Dermis blood vessel endothelial cell (primary cell): ENCODE measurements around the gene PNPLA1. TPM values are rescaled to one million over a fixed set of nuclear protein-coding genes. Genes with fewer than 3 reads are reported as not detected.

ENCODE experiments used
- DNase-seq: peaks from one replicate; pipeline ENCODE4 v3.0.0; 2010
- total RNA-seq: library from RNA; depleted of rRNA; stranded (reverse); fragments of >200 nt; gene quantifications from 2 replicates; pipeline ENCODE4 v1.2.3, GENCODE V29; 2014

PNPLA1 gene
- total RNA-seq = not detected in 2 replicates

- DNase-seq = no peak
These were observed at the start of gene PNPLA1 for GRCh38 chr6:36269834-36270705. Gene PNPLA1 (plus strand): TSS chr6:36270060. CDS start chr6:36270460, 400 bp downstream.

DNA sequence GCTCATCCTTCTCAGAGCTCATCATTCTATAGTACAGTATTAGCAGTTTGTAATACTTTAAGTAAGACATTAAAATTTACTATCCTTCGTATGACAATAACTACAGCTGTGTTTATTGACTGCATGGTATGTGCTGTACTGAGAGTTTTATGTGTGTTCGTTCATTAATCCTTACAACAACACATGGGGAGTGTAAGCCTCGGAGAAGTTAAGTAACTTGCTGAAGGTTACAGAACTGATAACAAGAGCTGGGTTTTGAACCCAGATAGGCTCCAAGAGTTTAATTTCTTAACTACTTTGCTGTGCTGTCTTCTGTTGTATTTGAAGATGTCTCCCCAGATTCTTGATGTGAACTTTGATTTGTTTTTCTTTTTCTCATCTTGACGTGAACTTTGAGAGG, 49.6 kb upstream of the PNPLA1 start:
- DNase-seq = no peak

- DNase-seq = no peak
These were observed 48.2 kb upstream of the PNPLA1 start for GRCh38 chr6:36221674-36222073.

GRCh38 chr6:36222924-36223323, 46.9 kb upstream of the PNPLA1 start:
- DNase-seq = no peak

DNA sequence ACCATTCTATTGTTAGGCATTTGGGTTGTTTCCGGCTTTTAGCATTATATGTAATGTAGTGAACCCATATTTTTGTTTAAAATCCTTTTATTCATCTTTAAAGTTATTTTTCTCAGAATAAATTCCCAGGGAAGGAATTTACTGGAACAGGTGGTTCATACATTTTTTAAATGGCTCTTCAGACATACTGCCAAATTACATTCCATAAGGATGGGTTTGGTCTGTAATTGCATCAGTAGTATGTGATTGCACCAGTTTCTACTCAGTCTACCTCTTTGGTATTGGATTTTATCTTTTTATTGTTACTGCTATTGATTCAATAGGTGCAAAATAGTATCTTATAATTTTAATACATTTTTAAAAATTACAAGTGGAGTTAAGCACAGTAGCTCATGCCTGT, 46.2 kb upstream of the PNPLA1 start:
- DNase-seq = no peak

- no peak for DNase-seq
These were observed 44.9 kb upstream of the PNPLA1 start for GRCh38 chr6:36224918-36225461.

GRCh38 chr6:36226438-36227047, 43.3 kb upstream of the PNPLA1 start:
- DNase-seq = no peak

DNA sequence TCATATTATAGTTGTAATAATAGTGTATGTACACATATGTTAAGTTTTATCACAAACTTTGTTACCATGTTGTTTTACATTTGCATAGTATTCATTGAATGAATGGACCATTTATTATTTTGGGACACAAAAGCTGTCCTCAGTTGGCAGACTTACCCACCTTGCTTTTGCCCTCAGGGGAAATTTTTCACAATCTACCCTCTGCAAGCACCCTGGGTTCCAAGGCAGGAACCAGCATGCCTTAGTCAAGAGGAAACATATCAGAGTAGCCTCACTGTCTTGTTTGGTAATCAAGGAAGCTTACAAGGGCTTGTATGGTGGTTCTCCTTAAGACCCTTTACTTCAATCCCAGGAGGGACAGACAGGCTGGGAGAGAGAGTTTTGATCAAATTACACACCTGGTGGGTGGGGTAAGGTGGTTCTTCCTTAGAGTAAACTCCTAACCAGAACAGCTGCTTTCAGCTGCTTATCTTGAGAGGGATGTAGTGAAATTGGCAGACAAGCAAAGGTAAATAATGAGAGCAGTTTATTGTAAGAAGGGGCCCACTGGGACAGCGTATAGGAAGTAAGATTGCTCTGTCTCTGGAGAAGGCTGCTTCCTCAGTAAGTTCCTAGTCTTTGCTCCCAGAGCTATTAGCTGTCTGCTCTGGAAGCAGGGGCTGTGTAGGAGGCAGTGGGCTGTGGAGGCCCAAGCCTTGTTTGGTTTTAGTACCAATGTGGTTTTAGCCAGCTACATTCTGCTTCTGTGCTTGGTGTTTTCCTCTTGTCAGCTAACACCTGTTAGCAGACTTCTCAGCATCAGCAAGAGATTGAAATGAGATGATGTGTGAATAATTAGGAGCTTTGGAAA, 42.3 kb upstream of the PNPLA1 start:
- no peak for DNase-seq

DNA sequence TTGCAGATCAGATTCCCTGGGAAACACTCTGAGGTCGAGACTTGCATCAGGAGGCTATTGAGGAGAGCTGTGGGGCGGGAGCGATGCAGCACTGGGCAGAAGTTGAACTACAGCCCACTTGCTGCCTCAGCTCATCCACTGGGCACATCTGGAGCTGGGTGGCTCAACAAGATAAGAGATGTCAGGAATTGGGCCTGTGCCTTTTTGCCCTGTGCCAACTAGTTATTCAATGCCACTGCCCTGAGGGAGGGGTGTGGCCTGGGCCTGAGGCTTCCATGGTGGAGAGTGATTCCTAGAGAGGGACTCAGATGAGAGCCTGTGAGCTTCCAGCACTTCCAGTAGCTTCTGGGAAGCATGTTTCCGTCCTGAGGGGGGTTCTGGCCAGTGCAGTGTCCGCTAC, 40.6 kb upstream of the PNPLA1 start:
- no peak for DNase-seq

DNA sequence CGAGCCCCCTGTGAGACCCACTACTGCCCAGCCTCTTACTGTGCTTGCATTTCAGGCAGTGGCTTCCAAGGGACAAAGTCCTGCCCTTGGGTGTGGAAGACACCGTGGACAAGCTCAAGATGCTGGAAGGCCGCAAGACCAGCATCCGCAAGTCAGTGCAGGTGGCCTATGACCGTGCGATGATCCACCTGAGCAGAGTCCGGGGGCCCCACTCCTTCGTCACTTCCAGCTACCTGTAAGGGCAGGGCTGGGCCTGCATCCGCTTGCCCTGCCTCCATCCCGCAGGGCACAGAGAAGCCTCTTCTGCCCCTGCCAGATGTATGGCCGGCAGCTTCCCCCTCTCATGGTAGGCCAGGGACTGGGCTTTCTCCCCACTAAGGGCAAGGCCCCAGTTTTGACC, 39.5 kb upstream of the PNPLA1 start:
- no peak for DNase-seq

- no peak for DNase-seq
These were observed 37.7 kb upstream of the PNPLA1 start for GRCh38 chr6:36232172-36232571.

DNA sequence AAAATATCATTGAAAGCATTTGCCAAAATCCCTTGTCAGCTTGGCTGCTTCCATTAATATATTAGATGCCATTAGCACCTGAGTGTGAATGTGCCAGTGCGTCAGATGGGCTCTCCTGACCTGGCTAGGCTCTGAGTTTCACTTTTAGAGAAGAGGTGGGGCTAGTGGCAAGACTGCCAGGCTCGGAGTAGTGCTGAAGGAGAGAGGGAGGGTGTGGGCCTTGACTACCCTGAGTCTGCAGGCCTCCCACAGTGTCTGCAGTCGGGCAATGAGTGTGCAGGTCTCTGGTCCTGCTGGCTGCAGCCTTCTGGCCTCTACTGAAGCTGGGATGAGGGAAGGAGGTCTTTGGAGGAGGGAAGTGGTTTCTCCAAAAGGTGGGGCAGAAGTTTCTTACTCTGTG, 34.6 kb upstream of the PNPLA1 start:
- no peak for DNase-seq

DNA sequence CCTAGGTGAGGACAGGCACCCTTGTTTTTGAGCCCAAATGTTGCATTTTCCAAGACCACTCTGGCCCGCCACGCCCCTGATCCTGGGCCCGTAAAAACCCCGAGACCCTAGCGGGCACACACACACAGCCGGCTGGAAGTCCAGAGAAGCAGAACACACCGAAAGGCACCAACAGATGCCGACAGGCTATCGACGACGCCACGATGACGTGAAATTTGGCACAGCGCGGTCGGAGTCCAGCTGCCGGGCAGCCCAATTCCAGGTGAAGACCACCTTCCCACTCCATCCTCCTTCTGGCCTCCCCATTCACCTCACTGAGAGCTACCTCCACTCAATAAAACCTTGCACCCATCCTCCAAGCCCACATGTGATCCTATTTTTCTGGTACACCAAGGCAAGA, 34.0 kb upstream of the PNPLA1 start:
- DNase-seq = no peak

DNA sequence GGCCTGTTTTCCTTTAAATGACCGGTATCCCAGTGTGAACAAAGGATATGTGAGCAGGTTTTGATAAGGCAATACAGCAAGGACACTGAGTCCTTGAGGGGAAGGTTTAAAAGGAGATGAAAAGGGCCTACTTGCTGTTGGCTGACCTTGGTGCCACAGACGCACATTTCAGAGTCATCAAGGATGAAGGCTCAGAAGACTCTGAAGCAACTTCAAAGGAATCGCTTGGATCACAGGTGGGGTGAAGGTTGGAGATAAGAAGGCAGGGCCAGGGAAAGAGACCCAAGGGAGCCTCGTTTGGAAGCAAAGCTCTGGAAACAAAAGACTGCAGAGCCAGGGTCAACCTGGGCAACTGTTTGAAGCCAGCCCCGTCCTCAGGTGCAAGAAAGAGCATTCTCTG, 30.1 kb upstream of the PNPLA1 start:
- DNase-seq = no peak

DNA sequence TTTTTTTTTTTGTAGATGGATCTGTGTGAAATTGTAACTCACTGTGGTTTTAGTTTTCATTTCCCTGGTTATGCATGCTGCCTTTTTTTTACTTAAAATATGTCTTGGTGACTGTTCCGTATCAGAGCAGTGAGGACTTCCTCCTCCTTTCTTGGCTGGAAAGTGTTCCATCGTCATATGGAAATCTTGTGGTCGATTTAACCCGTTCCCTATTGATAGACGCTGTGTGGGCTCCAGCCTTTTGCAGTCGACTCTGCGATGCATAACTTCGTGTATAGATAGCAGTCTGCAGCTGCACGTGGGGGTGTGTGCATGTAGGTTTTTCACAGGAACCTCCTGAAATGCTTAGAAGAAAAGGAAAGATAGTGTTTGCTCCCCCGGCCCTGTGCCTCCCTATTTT, 28.1 kb upstream of the PNPLA1 start:
- DNase-seq = no peak

- no peak for DNase-seq
These were observed 27.7 kb upstream of the PNPLA1 start for GRCh38 chr6:36242161-36242560.

DNA sequence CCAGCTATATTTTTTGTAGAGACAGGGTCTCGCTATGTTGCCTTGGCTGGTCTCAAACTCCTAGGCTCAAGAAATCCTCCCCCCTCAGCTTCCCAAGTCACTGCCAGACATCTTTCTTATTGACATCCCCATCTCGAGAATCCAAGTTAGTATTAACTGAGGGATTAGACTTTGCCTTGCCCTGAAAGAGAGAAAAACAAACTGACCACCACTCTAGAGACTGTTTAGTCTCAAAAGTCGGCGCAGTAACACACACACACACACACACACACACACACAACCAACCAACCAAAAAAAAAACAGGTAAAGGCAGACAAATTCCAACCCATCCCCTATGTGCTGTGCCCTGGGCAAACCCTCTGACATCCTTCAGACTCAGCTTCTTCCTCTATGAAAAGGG, 27.2 kb upstream of the PNPLA1 start:
- no peak for DNase-seq

GRCh38 chr6:36243562-36244212, 26.2 kb upstream of the PNPLA1 start:
- no peak for DNase-seq

DNA sequence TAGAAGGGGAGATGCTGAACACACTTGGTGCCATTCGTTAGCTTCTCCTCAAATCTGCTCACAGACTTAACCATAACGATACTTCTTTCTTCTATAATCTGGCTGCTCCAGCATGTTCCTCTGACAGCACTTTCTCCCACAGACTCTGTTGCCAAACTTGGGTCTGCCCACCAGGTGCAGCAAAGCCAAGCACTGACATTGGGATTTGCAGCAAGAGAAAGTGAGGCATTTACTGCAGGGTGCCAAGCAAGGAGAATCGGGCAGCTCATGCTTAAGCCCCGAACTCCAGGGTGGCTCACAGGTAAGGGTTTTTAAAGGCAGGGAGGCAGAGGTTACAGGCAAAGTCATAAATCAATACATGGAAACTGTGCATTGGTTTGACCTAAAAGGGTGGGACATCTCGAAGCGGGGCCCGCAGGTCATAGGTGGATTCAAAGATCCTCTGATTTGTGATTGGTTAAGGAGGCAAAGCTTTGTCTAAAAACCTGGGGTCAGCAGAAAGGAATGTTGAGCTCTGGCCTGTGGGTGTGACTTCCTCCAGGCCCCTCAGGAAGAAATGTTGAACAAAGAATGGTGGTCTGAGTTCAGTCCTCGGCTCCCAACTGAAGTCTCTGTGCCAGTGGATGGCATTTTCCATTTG, 25.1 kb upstream of the PNPLA1 start:
- DNase-seq = peak; percentile 74

GRCh38 chr6:36245572-36246061, 24.2 kb upstream of the PNPLA1 start:
- DNase-seq = no peak

DNA sequence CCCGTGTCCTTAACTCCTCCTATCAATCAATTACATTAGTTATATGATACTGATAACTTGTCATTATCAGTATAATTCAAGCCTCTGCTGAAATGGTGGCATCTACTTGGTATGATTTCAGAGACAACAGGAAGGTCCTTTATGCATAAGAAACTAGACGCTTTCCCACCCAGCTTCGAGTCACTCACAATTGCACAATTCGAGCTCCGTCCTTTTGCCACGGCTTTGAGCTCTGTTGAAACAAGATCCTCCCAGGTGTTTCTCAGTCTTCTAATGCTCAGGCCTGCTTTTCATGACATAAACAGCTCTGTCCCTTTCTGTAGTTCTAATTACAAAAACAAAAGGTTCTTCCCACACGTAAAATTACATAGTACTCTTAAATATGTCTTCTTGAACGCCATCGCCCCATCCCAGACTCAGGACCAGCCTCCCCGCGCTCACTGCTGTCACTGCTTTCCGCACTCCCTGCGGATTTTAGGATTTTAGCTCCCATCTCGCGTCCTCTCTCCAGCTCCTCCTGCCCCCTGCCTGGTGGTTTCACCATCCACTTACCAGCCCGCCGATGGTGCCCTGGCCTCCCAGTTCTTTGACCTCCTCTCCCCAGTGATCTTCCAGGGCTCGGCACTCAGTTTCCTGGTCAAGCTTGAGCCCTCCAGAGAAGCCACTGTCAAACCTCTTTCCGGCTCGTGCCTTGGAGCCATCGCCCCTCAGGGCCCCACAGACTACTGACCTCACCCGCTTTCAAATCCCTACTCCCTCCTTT, 23.2 kb upstream of the PNPLA1 start:
- no peak for DNase-seq
